Gastrocnemius medialis (tissue), 4 donors: ENCODE results near the gene LUZP1.

ENCODE experiments used
- POLR2A ChIP-seq, 2 donors: fragments of 450-650 bp; IDR thresholded peaks; one replicate each; pipeline ENCODE4 v1.6.1; 2017; ENCODE audit warnings: antibody characterized with exemption in 2 of 2, mild to moderate bottlenecking in 2 of 2, moderate library complexity in 2 of 2
- TF ChIP-seq, protein P1 (sequence below), 5 experiments: fragments of 450-650 bp in 3 of 5; fragments of 200-600 bp in 2 of 5; sonication (generic) in 2 of 5; IDR thresholded peaks in 4 of 5; conservative IDR thresholded peaks in 1 of 5; 1 replicate in 4 of 5; 2 replicates in 1 of 5; pipeline ENCODE4 v1.5.1; 2016 to 2019; ENCODE audit warnings: antibody characterized with exemption in 5 of 5, mild to moderate bottlenecking in 3 of 5, moderate library complexity in 3 of 5

DNA sequence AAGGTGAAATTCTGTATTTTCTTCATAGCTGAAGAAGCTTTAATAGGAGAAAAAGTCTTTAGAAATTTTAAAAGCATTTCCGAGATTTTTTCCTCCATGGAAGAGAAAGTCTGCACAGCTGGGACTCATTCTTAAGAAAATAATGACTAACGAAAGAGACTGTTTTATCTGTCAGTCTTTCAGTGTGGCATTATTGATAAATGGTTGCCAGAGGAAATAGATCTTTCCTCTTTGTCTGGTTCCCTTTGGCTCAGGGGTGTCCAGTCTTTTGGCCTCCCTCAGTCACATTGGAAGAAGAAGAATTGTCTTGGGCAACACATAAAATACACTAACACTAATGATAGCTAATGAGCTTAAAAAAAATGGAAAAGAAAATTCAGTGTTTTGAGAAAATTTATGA, 99.5 kb downstream of the LUZP1 start:
- TF ChIP-seq, protein P1, sequence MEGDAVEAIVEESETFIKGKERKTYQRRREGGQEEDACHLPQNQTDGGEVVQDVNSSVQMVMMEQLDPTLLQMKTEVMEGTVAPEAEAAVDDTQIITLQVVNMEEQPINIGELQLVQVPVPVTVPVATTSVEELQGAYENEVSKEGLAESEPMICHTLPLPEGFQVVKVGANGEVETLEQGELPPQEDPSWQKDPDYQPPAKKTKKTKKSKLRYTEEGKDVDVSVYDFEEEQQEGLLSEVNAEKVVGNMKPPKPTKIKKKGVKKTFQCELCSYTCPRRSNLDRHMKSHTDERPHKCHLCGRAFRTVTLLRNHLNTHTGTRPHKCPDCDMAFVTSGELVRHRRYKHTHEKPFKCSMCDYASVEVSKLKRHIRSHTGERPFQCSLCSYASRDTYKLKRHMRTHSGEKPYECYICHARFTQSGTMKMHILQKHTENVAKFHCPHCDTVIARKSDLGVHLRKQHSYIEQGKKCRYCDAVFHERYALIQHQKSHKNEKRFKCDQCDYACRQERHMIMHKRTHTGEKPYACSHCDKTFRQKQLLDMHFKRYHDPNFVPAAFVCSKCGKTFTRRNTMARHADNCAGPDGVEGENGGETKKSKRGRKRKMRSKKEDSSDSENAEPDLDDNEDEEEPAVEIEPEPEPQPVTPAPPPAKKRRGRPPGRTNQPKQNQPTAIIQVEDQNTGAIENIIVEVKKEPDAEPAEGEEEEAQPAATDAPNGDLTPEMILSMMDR (IDR thresholded peaks at IDR 0.05 in 4 of 5, conservative IDR thresholded peaks at IDR 0.05 in 1 of 5), result no peak
- no peak for TF ChIP-seq POLR2A (IDR thresholded peaks at IDR 0.05)
